Prostate gland (tissue), 2 donors: ENCODE results near the gene CBL. TPM values are rescaled to one million over a fixed set of nuclear protein-coding genes. Genes with fewer than 3 reads are reported as not detected.

Experiments
- DNase-seq: peaks from one replicate; pipeline ENCODE4 v3.0.0-alpha.2; 2019; ENCODE audit warnings: low spot score
- H3K27ac ChIP-seq, 2 donors: fragments of 200-600 bp; sonication (generic); 2 replicates each; pipeline ENCODE4 v1.5.1; 2017 to 2019
- H3K27me3 ChIP-seq: fragments of 200-600 bp; sonication (generic); replicated peaks from 2 replicates; pipeline ENCODE4 v1.5.1; 2019; ENCODE audit not compliant: insufficient read depth
- H3K36me3 ChIP-seq, 2 donors: fragments of 200-600 bp; sonication (generic); 1 replicate in 1 of 2; 2 replicates in 1 of 2; pipeline versions ENCODE4 v1.5.1 to v1.8.1; 2017 to 2019
- H3K4me1 ChIP-seq: fragments of 200-600 bp; sonication (generic); replicated peaks from 2 replicates; pipeline ENCODE4 v1.5.1; 2019
- H3K4me3 ChIP-seq, 2 donors: fragments of 200-600 bp; sonication (generic); 2 replicates each; pipeline ENCODE4 v1.5.1; 2017 to 2019
- H3K9me3 ChIP-seq: fragments of 200-600 bp; sonication (generic); 2 replicates; pipeline ENCODE4 v1.5.1; 2017
- CTCF ChIP-seq, 4 experiments: fragments of 200-600 bp in 2 of 4; fragments of 450-650 bp in 2 of 4; sonication (generic) in 2 of 4; IDR thresholded peaks; 1 replicate in 3 of 4; 2 replicates in 1 of 4; pipeline ENCODE4 v1.5.1; 2016 to 2019; ENCODE audit warnings: antibody characterized with exemption in 4 of 4, mild to moderate bottlenecking in 2 of 4, moderate library complexity in 2 of 4
- POLR2A ChIP-seq: fragments of 450-650 bp; IDR thresholded peaks from one replicate; pipeline ENCODE4 v1.6.1; 2016; ENCODE audit warnings: antibody characterized with exemption, mild to moderate bottlenecking
- POLR2AphosphoS5 ChIP-seq: sonication (generic); formaldehyde crosslinking; IDR thresholded peaks from one replicate; pipeline ENCODE4 v1.6.1; 2017; ENCODE audit warnings: antibody characterized with exemption
- WGBS: methylation state at CpG from one replicate; pipeline ENCODE4 v1.1.5; 2018; 5-methylcytosine and 5-hydroxymethylcytosine counted together
- intact Hi-C: fragments of 100-400 bp; cut with DNase I; formaldehyde crosslinking; loops from one replicate; pipeline ENCODE4 v1.14.2; 2022
- total RNA-seq, 2 donors: library from RNA; depleted of rRNA; stranded (reverse); fragments of >200 nt; gene quantifications; one replicate each; pipeline ENCODE4 v1.1.0, GENCODE V29; 2016

CBL gene
- total RNA-seq, 2 donors from 2014 or later = 9.8 to 38.8 TPM

- intact Hi-C loops = loop anchor here (2.0 kb wide), 1 partner anchor 132 kb away; the partner anchor contains the start of gene CBL
- Histone ChIP-seq H3K9me3 (no peaks in the 10 kb centered on the region), H3K27me3 (no peaks in the 10 kb centered on the region), H3K27ac (peak overlapping the region in 1 of 2 donors; percentile 18), H3K4me3 (no peak overlapping the region), H3K4me1 (peaks cover 20% of the 10 kb centered on the region), H3K36me3 (no peaks in the 10 kb centered on the region)
- WGBS = 19% methylated on average over 17 of the region's 17 CpGs
- TF ChIP-seq CTCF (IDR thresholded peaks at IDR 0.05) (peak; percentile 70 to 79 (median 72)), POLR2AphosphoS5 (peak; percentile 38), POLR2A (no peak)
- peak; percentile 50 for DNase-seq
These were observed 132.3 kb downstream of the CBL start for GRCh38 chr11:119338318-119338890.

- no peaks in the 10 kb centered on the region for H3K9me3 ChIP-seq
- H3K27ac ChIP-seq = peak overlapping the region in 1 of 2 donors; percentile 18
- no peaks in the 10 kb centered on the region for H3K27me3 ChIP-seq
- 48% methylated on average over 11 of the region's 11 CpGs for WGBS
- H3K36me3 ChIP-seq = no peaks in the 10 kb centered on the region
- H3K4me3 ChIP-seq = peak overlapping the region in 1 of 2 donors; percentile 41
- TF ChIP-seq CTCF (IDR thresholded peaks at IDR 0.05) = no peak
- TF ChIP-seq POLR2AphosphoS5 = no peak
- no peak for TF ChIP-seq POLR2A
- intact Hi-C loops = loop anchor here (2.0 kb wide), 1 partner anchor 132 kb away; the partner anchor contains the start of gene CBL
- no peak for DNase-seq
- peaks cover 20% of the 10 kb centered on the region for H3K4me1 ChIP-seq
These were observed 132.9 kb downstream of the CBL start for GRCh38 chr11:119338965-119339588.

- TF ChIP-seq POLR2A (no peak), POLR2AphosphoS5 (no peak), CTCF (IDR thresholded peaks at IDR 0.05) (peak; percentile 80 to 95 (median 82))
These were observed 133.6 kb downstream of the CBL start for GRCh38 chr11:119339589-119340334.

GRCh38 chr11:119340335-119341221, 134.4 kb downstream of the CBL start, which contains the start of gene C1QTNF5:
TSS of gene C1QTNF5 (minus strand) at chr11:119340883. CDS start at chr11:119340397, 486 bp downstream.
- intact Hi-C loops = no loop called here
- peaks cover 11% of the 10 kb centered on the region for H3K4me1 ChIP-seq
- WGBS = 5% methylated on average over 38 of the region's 53 CpGs
- peak within 1 kb of the TSS; percentile 69 to 78 for H3K27ac ChIP-seq
- TF ChIP-seq POLR2AphosphoS5 = peak; percentile 72
- TF ChIP-seq POLR2A = peak; percentile 24
- TF ChIP-seq CTCF (IDR thresholded peaks at IDR 0.05) = peak in 1 of 4 experiments; percentile 6
- no peaks in the 10 kb centered on the region for H3K9me3 ChIP-seq
- peak within 1 kb of the TSS; percentile 33 to 41 for H3K4me3 ChIP-seq
- no peaks in the 10 kb centered on the region for H3K36me3 ChIP-seq
- H3K27me3 ChIP-seq = no peaks in the 10 kb centered on the region
- peak; percentile 67 for DNase-seq

More at GRCh38 chr11:119339589-119340334, 133.6 kb downstream of the CBL start:
- no peaks in the 10 kb centered on the region for H3K27me3 ChIP-seq
- no peaks in the 10 kb centered on the region for H3K9me3 ChIP-seq
- intact Hi-C loops = loop anchor here (2.0 kb wide), 1 partner anchor 133 kb away; the partner anchor contains the start of gene CBL
- WGBS = 13% methylated on average over 14 of the region's 86 CpGs
- H3K4me3 ChIP-seq = peak overlapping the region; percentile 33 to 41
- peak overlapping the region; percentile 69 to 78 for H3K27ac ChIP-seq
- no peak for DNase-seq
- peaks cover 19% of the 10 kb centered on the region for H3K4me1 ChIP-seq
- no peaks in the 10 kb centered on the region for H3K36me3 ChIP-seq
